ENCODE measurements around the gene RRP15.

The RRP15 gene

GRCh38 chr1:218364028-218364710 lies 79.1 kb downstream of the RRP15 start:
- DNase-seq: no peak

DNA sequence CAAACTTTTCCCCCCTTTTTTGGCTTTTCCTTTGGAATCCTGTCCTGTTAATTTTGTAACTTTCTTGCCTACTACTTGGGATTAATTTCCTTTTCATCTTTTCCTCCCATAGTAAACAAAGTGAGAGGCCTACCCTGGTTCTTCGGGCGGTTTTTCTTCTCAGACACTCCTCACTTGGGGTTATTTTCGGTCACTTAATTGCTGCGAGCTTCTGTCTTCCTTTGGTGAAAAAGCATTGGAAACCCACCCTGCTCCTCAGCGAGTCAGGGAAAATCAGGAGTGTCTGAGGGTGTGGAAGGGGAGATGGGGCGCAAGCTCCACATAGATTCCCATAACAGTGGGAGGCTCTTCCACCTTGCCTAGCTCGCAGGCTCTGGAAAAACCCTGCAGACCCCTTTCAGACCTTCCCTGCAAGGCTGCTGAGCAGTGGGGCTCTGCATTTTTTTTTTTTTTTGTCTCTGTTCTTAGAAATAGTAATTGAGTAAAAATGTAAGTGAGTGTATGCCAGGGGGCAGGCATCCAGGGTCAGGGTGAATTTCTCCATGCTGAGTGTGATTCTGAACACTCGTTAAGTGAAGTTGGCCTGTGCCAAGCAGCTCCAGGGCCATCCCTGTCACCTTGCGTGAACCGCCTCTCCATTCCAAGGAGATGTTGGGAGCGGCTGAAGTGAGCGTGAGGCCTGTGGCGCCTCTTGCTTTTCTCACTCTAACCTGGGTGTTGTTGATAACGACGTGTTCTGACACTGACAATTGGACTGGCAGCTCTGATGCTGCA lies 80.3 kb downstream of the RRP15 start:
- DNase-seq: no peak

GRCh38 chr1:218366322-218367052 lies 81.4 kb downstream of the RRP15 start:
- no peak for DNase-seq

GRCh38 chr1:218367118-218367517 lies 82.0 kb downstream of the RRP15 start:
- no peak for DNase-seq

DNA sequence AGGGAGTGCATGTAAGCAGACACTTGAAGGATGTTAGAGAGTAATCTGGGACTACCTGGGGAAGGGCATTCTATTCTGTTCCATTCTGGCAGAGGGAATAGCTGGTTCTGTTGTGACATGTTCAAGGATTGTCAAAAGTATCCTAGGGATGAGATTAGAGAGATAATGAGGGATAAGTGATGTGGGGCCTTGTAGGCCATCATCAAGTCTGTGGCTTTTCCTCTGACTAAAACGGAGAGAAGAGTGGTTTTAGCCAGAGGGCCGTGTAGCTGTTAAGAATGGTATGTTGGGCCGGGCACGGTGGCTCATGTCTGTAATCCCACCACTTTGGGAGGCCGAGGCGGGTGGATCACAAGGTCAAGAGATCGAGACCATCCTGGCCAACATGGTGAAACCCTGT lies 83.6 kb downstream of the RRP15 start:
- no peak for DNase-seq

- no peak for DNase-seq
Measured at GRCh38 chr1:218369688-218370511, 84.8 kb downstream of the RRP15 start.

DNA sequence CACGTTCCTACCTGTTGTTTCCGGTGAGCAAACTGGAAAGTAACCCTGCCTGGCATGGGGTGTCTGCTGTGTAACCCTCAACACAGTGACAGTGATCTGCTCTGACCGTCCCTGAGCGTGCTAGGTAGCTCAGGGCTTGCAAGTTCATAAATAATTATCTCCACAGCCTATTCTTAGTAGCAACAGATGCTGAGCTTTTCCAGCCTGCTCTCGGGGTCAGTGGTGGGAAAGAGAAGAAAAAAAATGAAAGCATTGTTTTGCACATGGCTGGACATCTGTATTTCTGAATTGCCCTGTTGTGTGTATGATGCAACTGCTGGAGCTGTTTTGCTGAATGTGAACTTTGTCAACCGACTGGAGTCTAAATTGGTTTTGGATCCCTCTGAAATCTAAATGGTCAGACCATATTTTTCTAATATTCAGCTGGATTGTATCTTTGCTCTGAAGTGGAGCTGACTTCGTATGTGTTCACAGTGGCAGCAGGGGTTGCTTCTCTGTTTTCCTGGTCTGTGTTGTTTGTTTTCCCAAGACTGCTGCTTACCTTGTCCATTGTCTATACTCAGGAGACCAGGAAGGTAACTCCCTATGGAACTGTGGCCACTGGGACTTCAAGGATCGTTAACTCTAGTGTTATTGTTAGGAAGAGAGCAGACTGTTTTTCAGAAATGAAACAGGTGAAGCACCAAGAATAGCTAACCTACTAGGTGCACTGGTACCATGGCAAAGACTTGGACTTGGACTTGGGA lies 87.0 kb downstream of the RRP15 start:
- peak; percentile 76 for DNase-seq

DNA sequence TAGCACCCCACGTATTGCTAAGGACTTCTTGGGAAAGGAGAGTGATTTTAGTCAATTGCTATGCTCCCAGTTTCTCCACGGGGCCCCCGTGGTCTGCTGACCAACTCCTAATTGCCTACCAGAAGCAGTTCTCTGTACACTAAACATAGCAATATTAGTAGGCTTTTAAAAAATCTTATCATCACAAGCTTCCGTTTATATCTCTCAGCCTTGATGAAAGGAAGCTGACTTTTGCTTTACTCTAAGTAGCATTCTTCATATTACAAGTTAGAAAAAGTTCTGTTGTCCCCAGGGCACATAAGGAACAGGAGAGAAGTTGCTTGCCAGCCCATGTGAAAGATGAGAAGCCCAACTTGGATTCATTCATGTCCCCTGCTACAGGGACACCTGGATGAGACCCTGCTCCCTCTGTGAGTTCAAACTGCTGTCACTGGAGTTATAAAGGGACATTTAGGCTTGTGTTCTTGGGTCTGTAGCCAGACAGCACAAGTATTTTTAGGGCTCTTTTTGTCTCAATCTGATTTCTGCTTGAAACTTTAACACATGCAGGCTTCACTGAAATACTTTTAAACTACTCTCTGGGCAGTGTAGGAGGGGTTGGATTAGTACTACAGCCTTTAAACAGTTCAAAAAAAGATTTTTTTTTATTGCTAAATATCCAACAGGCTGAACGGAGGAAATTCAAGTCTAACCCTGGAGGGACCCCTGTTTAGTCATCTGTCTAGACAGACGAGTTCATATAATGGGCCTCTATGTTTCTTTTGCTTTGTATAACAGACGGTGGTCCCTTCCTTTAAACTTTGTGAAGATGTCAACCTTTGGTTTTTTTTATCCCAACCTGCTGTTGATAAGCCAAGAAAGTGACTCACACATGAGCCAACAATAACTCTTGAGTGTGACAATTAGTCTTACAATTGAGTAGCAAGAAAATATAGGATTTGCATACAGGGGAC lies 89.6 kb downstream of the RRP15 start:
- DNase-seq: peak; percentile 51

GRCh38 chr1:218376722-218377121 lies 91.6 kb downstream of the RRP15 start:
- DNase-seq: no peak

DNA sequence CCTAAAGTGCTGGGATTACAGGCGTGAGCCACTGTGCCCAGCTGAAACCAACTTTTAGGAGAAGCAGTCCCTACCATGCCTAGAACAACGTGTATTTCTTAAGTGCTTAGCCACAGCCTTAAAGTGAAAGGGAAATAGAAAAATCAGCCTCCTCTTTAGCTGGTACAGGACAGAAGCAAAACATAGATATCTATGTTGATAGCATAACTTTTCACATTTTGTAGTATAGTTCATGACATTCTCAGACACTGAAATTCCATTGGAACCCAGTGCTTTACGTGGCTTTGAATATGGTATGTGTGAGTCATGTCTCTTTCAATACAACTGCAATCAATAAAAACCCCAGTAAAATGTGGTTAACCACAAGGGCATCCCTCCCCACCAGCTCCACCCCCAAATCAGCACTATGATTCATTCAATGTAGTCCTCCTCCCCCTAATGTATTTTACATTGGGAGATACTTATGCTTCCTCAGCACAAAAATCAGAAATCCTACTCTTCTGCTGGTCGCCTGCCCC lies 92.1 kb downstream of the RRP15 start:
- peak; percentile 48 for DNase-seq

DNA sequence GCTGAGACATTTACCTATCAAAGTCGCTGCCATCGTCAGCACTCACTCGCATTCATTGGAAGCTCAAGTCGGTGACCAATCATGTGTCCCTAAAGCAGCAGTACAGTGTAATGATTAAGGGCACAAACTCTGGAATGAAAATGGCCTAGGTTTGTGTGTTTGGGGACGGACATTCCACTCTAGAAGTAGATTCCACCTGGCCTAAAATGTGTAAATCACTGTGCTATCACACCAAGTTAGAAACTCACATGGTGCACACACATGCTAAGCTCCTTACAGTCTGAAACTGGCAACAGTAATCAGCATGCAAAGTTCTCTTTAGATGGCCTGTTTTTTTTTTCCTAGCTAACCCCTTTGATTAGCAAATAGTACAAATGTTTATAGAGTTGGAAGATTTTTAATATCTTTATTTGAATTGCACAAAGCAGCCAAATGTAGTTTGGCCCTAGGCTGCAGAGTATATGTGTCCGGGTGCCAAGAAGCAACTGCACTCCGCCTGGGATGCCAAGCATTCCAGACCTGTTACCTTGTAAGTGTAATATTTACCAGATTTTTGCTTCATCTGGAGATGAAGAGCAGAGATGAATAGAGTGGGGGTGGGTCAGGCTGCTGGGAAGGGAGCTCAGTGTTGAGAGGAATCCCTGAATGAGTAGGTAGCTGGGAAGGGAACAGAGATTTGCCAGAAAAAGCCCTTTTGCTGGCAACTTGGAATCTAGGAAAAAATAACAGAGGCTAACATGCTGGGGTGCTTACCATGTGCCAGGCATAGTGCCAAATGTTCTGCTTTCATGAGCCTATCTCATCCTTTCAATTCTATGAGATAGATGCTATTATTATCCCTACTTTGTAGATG lies 95.3 kb downstream of the RRP15 start:
- DNase-seq: peak; percentile 55

- DNase-seq: no peak
Measured at GRCh38 chr1:218382261-218382660, 97.2 kb downstream of the RRP15 start.

DNA sequence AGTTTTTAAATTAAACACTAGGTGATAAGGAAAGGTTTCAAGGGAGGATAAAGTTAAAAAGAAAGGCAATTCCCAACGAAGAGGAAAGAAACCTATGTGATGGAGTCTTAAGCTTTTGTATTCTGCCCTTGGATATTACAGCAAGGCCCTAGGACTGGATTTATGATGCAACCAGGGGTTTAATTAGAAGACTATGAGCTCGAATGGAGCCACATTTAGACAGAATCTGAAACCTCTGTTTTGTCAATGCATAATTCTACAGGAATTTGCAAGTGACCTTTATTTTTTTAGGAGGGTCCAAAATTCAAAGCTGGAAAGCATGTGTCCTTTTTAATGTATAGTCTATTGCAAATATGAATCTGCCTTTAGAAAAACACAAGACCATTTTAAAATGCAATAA lies 98.0 kb downstream of the RRP15 start:
- no peak for DNase-seq

DNA sequence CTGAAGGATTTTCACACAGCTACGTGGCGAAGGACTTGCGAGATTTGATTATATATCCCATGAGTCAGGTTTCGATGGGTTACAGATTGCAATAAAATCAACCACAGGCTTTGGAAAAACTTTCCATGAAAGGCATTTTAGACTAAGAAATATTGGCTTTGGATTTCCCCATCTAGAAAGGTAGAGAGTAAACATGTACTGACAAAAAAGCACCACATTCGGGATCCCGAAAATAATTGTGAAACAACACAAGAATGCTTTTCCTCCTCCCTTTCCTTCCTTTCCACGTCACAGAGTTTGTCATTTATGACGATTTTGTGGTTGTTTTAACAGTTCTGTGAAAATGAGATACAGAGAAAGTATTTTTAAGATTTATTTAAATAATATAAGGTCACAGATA lies 98.6 kb downstream of the RRP15 start:
- DNase-seq: no peak

DNA sequence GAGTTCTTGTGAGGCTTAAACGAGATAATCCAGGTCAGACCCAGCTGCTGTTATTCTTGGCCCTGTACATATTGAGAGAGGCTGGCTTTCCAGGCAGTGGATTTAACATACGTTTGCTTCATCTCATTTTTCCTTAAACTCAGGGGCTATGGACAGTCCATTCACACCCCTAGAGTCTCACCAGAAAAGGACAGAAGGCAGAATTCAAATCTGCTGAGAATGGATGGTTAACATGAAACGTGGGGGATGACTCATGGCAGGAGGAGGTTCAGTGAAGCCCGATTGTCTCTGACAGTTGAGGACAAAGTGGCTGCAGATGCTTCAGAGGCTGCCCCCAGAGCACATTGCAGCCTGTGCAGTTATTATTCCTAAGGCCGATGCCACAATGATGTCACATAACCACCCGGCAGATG lies 99.5 kb downstream of the RRP15 start:
- no peak for DNase-seq
